HG03139 (cell line): Measurements from ENCODE around the gene CDH4.

Source experiments
- ATAC-seq: cut with Tn5 transposase; IDR thresholded peaks from one replicate; pipeline ENCODE4 v1.9.1; 2021; ENCODE audit not compliant: unreplicated experiment

Gene CDH4

DNA sequence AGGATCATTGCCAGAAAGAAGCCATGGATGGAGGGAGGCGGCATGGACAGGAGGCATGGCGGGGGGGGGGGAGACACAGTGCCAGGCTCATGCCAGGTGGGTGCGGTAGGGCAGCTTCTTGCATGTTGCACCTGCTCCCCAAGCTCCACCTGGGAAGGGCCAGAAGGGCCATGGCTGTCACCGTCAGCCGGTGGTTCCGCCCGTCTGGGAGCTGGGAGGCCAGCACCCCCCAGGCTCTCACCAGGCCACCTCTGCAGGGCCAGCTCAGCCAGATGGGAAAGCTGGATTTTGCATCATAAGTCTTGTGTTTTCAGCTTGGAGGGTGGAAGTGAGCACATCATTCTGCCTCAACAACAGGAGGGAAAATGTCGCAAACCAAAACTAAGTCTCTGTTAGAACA is 409.0 kb downstream of the CDH4 start:
- no peak for ATAC-seq

DNA sequence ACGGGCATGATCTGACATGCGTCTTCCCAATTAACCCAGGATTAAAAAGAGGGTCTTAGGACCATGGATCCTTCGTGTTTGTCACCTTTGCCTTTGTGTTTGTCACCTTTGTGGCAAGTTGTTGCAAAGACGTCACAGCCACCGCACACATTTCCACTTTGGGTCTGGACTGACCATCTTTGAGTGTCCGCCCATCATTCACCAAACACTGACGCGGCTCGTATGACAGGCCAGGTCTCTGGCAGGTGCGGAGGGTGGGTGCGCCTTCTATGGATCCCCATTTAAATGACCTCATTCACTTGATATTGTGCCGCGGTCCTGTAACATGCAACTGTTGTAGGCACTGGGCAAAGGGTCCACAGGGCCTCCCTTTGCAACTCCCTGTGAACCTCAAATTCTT is 409.5 kb downstream of the CDH4 start:
- ATAC-seq = no peak

- no peak for ATAC-seq
These were observed 410.3 kb downstream of the CDH4 start for GRCh38 chr20:61662226-61662967.

DNA sequence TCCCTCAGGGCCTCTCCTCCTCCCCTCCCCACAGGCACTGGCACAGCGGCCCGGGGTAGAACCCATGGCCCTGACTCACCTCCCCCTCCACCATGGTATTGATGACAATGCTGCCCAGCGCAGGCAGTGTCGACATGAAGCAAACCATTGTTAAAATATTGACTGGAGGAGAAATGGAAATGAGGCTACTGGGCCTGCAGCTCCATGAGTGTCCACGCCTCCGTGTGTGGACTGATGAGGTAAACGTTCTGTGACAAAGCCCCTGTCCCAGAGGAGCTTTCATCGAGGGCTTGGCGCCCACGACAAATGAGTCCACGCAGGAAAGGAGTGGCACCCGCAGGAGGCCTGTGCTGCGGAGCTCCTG is 410.9 kb downstream of the CDH4 start:
- no peak for ATAC-seq

- ATAC-seq = no peak
These were observed 411.7 kb downstream of the CDH4 start for GRCh38 chr20:61663521-61664425.

GRCh38 chr20:61664556-61665320 is 412.7 kb downstream of the CDH4 start:
- ATAC-seq = no peak

GRCh38 chr20:61665528-61666470 is 413.7 kb downstream of the CDH4 start:
- no peak for ATAC-seq

DNA sequence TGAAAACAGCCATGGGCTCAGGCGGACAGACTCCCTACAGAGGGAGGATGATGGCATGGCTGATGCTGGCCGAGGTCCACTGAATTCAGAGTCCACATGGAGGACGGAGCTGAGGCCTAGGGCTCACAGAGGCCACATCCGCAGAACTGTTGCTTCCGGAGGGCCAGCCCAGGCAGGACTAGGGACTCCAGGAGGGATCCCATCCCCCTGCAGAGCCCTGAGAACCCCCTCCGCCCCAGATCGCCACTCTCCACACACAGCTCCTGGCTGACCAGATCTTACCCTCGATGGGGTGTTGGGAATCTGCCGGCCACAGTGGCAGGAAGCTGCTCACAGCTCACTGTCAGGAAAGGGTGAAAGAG is 414.4 kb downstream of the CDH4 start:
- ATAC-seq = no peak

DNA sequence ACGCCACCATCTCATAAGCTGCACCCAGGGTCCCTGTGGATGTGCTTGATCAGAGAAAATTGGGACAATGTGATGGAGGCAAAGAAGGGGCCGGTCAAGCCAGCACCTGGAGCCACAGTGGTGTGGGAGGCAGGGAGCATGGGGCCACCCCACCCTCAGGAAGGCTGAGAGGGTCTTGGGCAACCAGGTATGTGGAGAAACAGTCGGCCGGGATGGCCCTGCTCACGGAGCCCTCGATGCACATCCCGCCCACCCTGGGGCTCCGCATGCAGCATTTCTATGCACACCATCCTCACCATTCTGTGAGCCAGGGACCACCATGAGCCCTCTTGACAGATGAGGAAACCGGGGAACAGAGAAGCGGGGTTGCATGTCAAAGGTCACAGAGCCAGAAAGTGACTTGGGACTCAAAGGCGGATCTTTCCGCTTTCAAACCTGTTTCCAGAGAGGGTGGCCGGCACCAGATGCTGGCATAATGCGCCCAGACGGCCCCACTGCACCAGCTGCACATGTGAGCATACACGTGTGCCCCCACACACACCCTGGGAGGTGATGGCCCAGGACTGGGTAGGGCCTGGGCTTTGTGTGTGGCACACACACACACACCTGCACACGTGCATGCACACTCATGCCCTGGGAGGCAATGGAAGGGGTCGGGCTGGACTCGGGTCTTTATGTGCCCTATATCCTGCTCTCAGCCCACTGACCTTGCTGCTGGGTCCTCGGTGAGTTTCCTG is 415.2 kb downstream of the CDH4 start:
- ATAC-seq = no peak

DNA sequence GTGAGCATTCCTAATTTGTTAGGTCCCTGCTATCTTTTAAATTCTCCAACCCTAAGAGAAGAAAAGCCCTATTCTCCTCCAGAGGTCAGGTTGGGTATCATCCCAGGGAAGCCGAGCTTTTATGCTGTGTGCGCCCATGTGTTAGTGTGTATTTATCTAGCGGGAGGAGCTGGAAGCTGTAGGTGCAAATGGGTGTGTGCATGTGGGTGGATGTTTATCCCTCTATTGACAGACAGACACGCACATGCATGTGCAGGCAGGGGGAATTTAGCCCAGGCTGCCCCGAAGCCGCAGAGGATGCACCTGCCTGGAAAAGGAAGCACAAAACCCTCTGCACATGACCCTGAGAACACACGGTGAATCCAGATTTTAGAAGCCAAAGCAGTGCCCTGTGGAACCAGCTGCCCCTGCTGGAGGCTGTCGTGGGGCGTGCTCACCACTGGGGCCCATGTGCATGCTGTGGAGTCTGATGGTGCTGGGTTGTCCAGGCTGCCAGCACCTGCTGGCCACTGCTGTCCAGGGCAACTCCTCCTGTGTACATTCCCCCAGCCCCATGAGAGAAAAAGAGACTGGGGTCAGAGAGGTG is 416.1 kb downstream of the CDH4 start:
- no peak for ATAC-seq

GRCh38 chr20:61668771-61669503 is 416.9 kb downstream of the CDH4 start:
- ATAC-seq = no peak

- no peak for ATAC-seq
These were observed 418.2 kb downstream of the CDH4 start for GRCh38 chr20:61670274-61670673.

DNA sequence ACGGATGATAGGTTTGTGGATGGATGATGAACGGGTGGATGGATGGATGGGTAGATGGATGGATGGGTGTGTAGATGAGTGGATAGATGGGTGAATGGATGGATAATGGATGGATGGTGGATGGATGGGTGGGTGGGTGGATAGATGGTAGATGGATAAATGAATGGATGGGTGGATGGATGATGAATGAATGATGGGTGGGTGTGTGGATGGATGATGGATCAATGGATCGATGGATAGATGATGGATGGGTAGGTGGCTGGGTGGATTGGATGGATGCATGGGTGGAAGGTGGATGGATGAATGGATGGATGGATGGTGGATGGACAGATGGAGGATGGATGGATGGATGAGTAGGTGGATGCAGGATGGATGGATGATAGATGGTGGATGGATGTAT is 419.5 kb downstream of the CDH4 start:
- ATAC-seq = no peak

DNA sequence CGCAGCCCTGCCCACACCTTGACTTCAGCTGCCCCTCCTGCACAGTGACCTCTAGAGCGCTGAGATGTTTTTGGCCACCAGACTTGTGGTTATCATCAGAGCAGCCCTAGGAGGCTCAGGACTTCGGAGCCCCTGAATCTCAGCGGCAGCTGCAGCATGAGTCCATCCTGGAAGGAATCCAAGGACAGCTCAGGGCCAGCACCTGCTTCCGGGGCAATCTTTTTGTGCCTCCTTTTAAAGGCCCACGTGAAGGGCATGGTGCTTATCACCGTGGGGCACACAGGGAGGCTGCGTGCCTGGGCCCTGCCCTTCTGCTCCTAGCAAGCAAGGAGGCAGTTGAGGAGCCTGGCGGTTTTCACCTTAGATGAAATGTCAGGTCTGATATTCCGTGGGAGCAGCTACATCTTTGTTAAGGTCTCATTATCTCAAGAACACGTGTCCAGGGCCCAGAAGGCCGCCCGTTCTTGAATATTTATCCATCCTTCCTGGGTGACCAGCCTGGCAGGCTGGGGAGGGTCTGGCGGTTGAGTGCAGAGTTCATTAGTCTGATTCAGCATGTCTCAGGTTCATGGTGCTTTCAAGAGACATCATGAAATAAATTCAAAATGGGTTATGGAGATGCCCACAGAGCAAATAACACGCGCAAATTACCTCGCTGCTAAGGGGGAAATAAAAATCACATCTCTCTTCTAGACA is 421.2 kb downstream of the CDH4 start:
- no peak for ATAC-seq

DNA sequence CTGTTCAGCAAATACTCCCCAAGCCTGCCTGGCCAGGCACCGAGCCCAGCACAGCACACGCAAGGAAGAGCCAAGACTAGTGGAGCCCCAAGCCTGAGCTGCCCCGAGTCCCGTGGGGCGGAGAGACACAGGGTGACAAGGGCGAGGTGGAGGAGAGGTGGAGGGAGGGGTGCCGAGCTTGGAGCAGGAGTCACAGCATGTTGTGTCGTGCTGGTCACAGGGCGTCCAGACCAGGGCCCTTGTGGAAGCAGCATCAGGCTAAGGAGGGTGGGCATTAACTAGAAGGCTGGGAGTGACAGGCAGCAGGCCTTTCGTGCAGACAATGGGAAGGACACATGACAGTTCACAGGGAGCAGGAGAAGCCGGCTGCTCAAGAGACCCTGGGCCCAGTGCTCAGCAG is 422.1 kb downstream of the CDH4 start:
- no peak for ATAC-seq

GRCh38 chr20:61674688-61675087 is 422.6 kb downstream of the CDH4 start:
- no peak for ATAC-seq

- no peak for ATAC-seq
These were observed 425.9 kb downstream of the CDH4 start for GRCh38 chr20:61677928-61678327.

GRCh38 chr20:61678437-61678836 is 426.4 kb downstream of the CDH4 start:
- ATAC-seq = no peak
